Measurements from ENCODE around the gene GATA1. TPM values are rescaled to one million over a fixed set of nuclear protein-coding genes. Genes with fewer than 3 reads are reported as not detected.
A peak's percentile ranks its signal among the peaks of the same experiment; 100 is the strongest.

GATA1 gene
- total RNA-seq = not detected
- 0.06 TPM for polyA plus RNA-seq (2013, experiment 1 of 2)
- 0.12 TPM for polyA plus RNA-seq (2013, experiment 2 of 2)
- total RNA-seq = 0 to 1.5 (median 0.23) reads per million in 172 experiments

- Histone ChIP-seq H3K36me3 (ENCODE audit: insufficient read depth, low read length) (no peaks in the 10 kb centered on the region), H3K27me3 (ENCODE audit: control insufficient read depth in 1 of 2, insufficient read depth in 2 of 2, low read length in 2 of 2) (no peaks in the 10 kb centered on the region), H3K27ac (ENCODE audit: low read depth in 1 of 2, low read length in 2 of 2) (no peak within 1 kb of the TSS), H3K9me3 (ENCODE audit: control insufficient read depth in 1 of 2, insufficient read depth in 1 of 2, low read length in 2 of 2) (no peaks in the 10 kb centered on the region), H3K4me3 (ENCODE audit: low read length) (no peak within 1 kb of the TSS), H3K4me1 (ENCODE audit: insufficient read depth, low read length) (peaks cover 4% of the 10 kb centered on the region)
- no peak for ATAC-seq (ENCODE audit: poor library complexity)
- no peaks in the 10 kb centered on the region for H3K9me3 Mint-ChIP-seq
- H3K27ac Mint-ChIP-seq = no peak within 1 kb of the TSS
- ChIA-PET POLR2A (no interaction called here), CTCF (no interaction called here)
- H3K4me1 Mint-ChIP-seq (ENCODE audit: low read depth) = no peaks in the 10 kb centered on the region
- no peaks in the 10 kb centered on the region for H3K36me3 Mint-ChIP-seq (ENCODE audit: low read depth)
- DNase-seq = no peak
- no peak within 1 kb of the TSS for H3K4me3 Mint-ChIP-seq
- H3K27me3 Mint-ChIP-seq = no peaks in the 10 kb centered on the region
- intact Hi-C loops (cut with DNase I, micrococcal nuclease) = no loop called here
- TF ChIP-seq CTCF (IDR thresholded peaks at IDR 0.05) = no peak
These were observed at the start of gene GATA1 for GRCh38 chrX:48786341-48786800. Gene GATA1 (plus strand): TSS chrX:48786590. CDS start chrX:48791110, 4,520 bp downstream.

- CTCF ChIA-PET = interaction anchor here (0.7 to 1.4 kb wide), 6 partner anchors 20 to 427 kb away, joined by 3 to 4 read pairs (median 3); partner anchors contain the start of genes PQBP1 and TIMM17B
- H3K9me3 Mint-ChIP-seq = no peaks in the 10 kb centered on the region
- TF ChIP-seq CTCF (IDR thresholded peaks at IDR 0.05) = no peak
- peaks cover 24% of the 10 kb centered on the region for H3K4me1 Mint-ChIP-seq (ENCODE audit: low read depth)
- H3K27me3 Mint-ChIP-seq = no peaks in the 10 kb centered on the region
- DNase-seq (no peak), ATAC-seq (ENCODE audit: poor library complexity) (no peak)
- peaks cover 4% of the 10 kb centered on the region for H3K36me3 Mint-ChIP-seq (ENCODE audit: low read depth)
- H3K27ac Mint-ChIP-seq = peak overlapping the region; percentile 96
- Histone ChIP-seq H3K9me3 (ENCODE audit: control insufficient read depth in 1 of 2, insufficient read depth in 1 of 2, low read length in 2 of 2) (no peaks in the 10 kb centered on the region), H3K4me3 (ENCODE audit: low read length) (peak overlapping the region; percentile 74), H3K36me3 (ENCODE audit: insufficient read depth, low read length) (no peaks in the 10 kb centered on the region), H3K27ac (ENCODE audit: low read depth in 1 of 2, low read length in 2 of 2) (peak overlapping the region in 1 of 2 donors; percentile 29), H3K4me1 (ENCODE audit: insufficient read depth, low read length) (peaks cover 17% of the 10 kb centered on the region), H3K27me3 (ENCODE audit: control insufficient read depth in 1 of 2, insufficient read depth in 2 of 2, low read length in 2 of 2) (no peaks in the 10 kb centered on the region)
- intact Hi-C loops (cut with DNase I, micrococcal nuclease) = loop anchor here (1.0 to 10.0 kb wide), 8 partner anchors 24 to 218 kb away; partner anchors contain the start of genes SUV39H1 (in 2 of the 2), OTUD5 (in 1 of the 2), PIM2 (in 1 of the 2) and PQBP1 (in 1 of the 2)
- peak overlapping the region; percentile 92 for H3K4me3 Mint-ChIP-seq
- POLR2A ChIA-PET = interaction anchor here (0.6 to 2.8 kb wide), 24 partner anchors 8 to 1592 kb away, joined by 3 to 53 read pairs (median 6); partner anchors contain the start of genes GRIPAP1, HDAC6, OTUD5 and PQBP1
These were observed 49.5 kb upstream of the GATA1 start for GRCh38 chrX:48736878-48737212.

GRCh38 chrX:48737213-48737938 is 49.0 kb upstream of the GATA1 start:
- POLR2A ChIA-PET = interaction anchor here (0.6 to 2.8 kb wide), 25 partner anchors 9 to 1592 kb away, joined by 3 to 53 read pairs (median 6); partner anchors contain the start of genes GRIPAP1, HDAC6, OTUD5 and PQBP1
- Mint-ChIP-seq H3K9me3 (no peaks in the 10 kb centered on the region), H3K4me3 (peak overlapping the region; percentile 92), H3K27me3 (no peaks in the 10 kb centered on the region), H3K27ac (peak overlapping the region; percentile 96), H3K4me1 (ENCODE audit: low read depth) (peaks cover 24% of the 10 kb centered on the region), H3K36me3 (ENCODE audit: low read depth) (peaks cover 4% of the 10 kb centered on the region)
- Histone ChIP-seq H3K27ac (ENCODE audit: low read depth in 1 of 2, low read length in 2 of 2) (peak overlapping the region; percentile 76 to 92), H3K4me3 (ENCODE audit: low read length) (peak overlapping the region; percentile 74), H3K9me3 (ENCODE audit: control insufficient read depth in 1 of 2, insufficient read depth in 1 of 2, low read length in 2 of 2) (no peaks in the 10 kb centered on the region), H3K4me1 (ENCODE audit: insufficient read depth, low read length) (peaks cover 17% of the 10 kb centered on the region), H3K27me3 (ENCODE audit: control insufficient read depth in 1 of 2, insufficient read depth in 2 of 2, low read length in 2 of 2) (no peaks in the 10 kb centered on the region), H3K36me3 (ENCODE audit: insufficient read depth, low read length) (no peaks in the 10 kb centered on the region)
- TF ChIP-seq CTCF (IDR thresholded peaks at IDR 0.05) = no peak
- DNase-seq (peak; percentile 72 to 97 (median 84)), ATAC-seq (ENCODE audit: poor library complexity) (peak; percentile 94)
- CTCF ChIA-PET = interaction anchor here (0.7 to 1.4 kb wide), 6 partner anchors 20 to 426 kb away, joined by 3 to 4 read pairs (median 3); partner anchors contain the start of genes PQBP1 and TIMM17B
- intact Hi-C loops (cut with DNase I, micrococcal nuclease) = loop anchor here (1.0 to 10.0 kb wide), 7 partner anchors 24 to 217 kb away; partner anchors contain the start of genes SUV39H1 (in 2 of the 2), OTUD5 (in 1 of the 2), PIM2 (in 1 of the 2) and PQBP1 (in 1 of the 2)
